T-helper 1 cell treated with Interleukin-12 subunit alpha and Interleukin-12 subunit beta and Interleukin-4 antibody, amounts not matched to agents 30 μg/mL and 1 μg/mL, for 36 hours (primary cell): ENCODE measurements around the gene TGFBR3L.
A peak's percentile ranks its signal among the peaks of the same experiment; 100 is the strongest.

Experiments
- H3K27ac Mint-ChIP-seq: one replicate; pipeline ENCODE4 v1.8.0; 2021; ENCODE audit warnings: mild to moderate bottlenecking, mixed read lengths
- H3K27me3 Mint-ChIP-seq: one replicate; pipeline ENCODE4 v1.8.0; 2021; ENCODE audit warnings: low read depth, mixed read lengths
- H3K36me3 Mint-ChIP-seq: one replicate; pipeline ENCODE4 v1.8.0; 2021; ENCODE audit warnings: low read depth, mixed read lengths
- H3K4me1 Mint-ChIP-seq: one replicate; pipeline ENCODE4 v1.8.0; 2021; ENCODE audit warnings: low read depth, mixed read lengths
- H3K4me3 Mint-ChIP-seq: one replicate; pipeline ENCODE4 v1.8.0; 2021; ENCODE audit warnings: mild to moderate bottlenecking, moderate library complexity, mixed read lengths
- H3K9me3 Mint-ChIP-seq: one replicate; pipeline ENCODE4 v1.8.0; 2021; ENCODE audit warnings: mixed read lengths

Gene TGFBR3L

GRCh38 chr19:7914598-7915045 lies at the start of gene TGFBR3L:
Gene TGFBR3L (plus strand): TSS chr19:7914830.
- no peak within 1 kb of the TSS for H3K27ac Mint-ChIP-seq
- H3K4me1 Mint-ChIP-seq: peaks cover 11% of the 10 kb centered on the region
- peaks cover 12% of the 10 kb centered on the region for H3K36me3 Mint-ChIP-seq
- H3K9me3 Mint-ChIP-seq: no peaks in the 10 kb centered on the region
- H3K4me3 Mint-ChIP-seq: peak within 1 kb of the TSS; percentile 57
- H3K27me3 Mint-ChIP-seq: peaks cover 24% of the 10 kb centered on the region

GRCh38 chr19:7865262-7865911 lies 49.2 kb upstream of the TGFBR3L start:
- Mint-ChIP-seq H3K4me3 (peak overlapping the region; percentile 67), H3K27me3 (peaks cover 44% of the 10 kb centered on the region)

GRCh38 chr19:7866399-7867091 lies 48.1 kb upstream of the TGFBR3L start:
- no peaks in the 10 kb centered on the region for H3K9me3 Mint-ChIP-seq
- peaks cover 47% of the 10 kb centered on the region for H3K27me3 Mint-ChIP-seq
- no peak overlapping the region for H3K4me3 Mint-ChIP-seq
- H3K27ac Mint-ChIP-seq: no peak overlapping the region
- H3K36me3 Mint-ChIP-seq: peaks cover 2% of the 10 kb centered on the region
- H3K4me1 Mint-ChIP-seq: peaks cover 20% of the 10 kb centered on the region

More at GRCh38 chr19:7865262-7865911, 49.2 kb upstream of the TGFBR3L start:
- Mint-ChIP-seq H3K9me3 (no peaks in the 10 kb centered on the region), H3K36me3 (no peaks in the 10 kb centered on the region), H3K4me1 (peaks cover 12% of the 10 kb centered on the region), H3K27ac (peak overlapping the region; percentile 63)

DNA sequence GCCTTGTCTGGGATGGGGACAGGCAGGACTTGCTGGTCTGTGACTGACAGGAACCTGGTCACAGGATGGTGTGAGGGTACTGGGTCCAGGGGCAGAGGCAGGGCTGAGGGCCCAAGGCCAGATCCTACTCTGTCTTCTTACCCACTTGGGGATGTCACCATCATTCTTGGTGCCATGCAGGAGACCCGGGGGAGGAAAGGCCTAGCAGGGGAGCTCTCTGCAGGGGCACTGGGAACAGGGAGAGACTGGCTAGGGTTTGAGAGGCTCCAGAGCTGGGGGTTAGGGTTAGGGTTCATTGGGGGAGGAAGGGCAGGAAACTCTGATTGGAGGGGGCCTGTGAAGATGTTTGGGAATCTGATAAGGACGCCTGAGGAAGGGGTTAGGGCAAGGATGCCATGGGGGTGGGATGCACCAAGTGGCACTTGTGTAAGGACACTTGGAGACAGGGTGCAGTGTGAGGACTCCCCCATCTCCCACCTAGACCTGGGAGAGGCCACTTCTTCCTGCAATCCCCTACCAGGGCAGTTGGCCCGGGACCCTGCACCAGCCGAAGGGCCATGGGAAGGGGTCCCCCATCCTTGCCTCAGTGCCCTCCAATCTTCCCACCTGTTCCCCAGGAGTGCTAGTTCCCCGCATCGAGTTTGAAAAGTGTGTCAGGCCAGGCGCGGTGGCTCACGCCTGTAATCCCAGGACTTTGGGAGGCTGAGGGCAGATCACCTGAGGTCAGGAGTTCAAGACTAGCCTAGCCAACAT lies 47.4 kb upstream of the TGFBR3L start:
- Mint-ChIP-seq H3K27ac (no peak overlapping the region), H3K9me3 (no peaks in the 10 kb centered on the region), H3K36me3 (peaks cover 2% of the 10 kb centered on the region), H3K4me3 (no peak overlapping the region), H3K4me1 (peaks cover 27% of the 10 kb centered on the region), H3K27me3 (peaks cover 54% of the 10 kb centered on the region)

GRCh38 chr19:7868326-7868670 lies 46.3 kb upstream of the TGFBR3L start:
- Mint-ChIP-seq H3K27ac (no peak overlapping the region), H3K4me3 (no peak overlapping the region), H3K36me3 (peaks cover 2% of the 10 kb centered on the region), H3K27me3 (peaks cover 60% of the 10 kb centered on the region), H3K4me1 (peaks cover 27% of the 10 kb centered on the region), H3K9me3 (no peaks in the 10 kb centered on the region)

GRCh38 chr19:7868671-7869452 lies 45.8 kb upstream of the TGFBR3L start:
- Mint-ChIP-seq H3K27me3 (peaks cover 59% of the 10 kb centered on the region), H3K4me1 (peaks cover 27% of the 10 kb centered on the region), H3K27ac (no peak overlapping the region)

DNA sequence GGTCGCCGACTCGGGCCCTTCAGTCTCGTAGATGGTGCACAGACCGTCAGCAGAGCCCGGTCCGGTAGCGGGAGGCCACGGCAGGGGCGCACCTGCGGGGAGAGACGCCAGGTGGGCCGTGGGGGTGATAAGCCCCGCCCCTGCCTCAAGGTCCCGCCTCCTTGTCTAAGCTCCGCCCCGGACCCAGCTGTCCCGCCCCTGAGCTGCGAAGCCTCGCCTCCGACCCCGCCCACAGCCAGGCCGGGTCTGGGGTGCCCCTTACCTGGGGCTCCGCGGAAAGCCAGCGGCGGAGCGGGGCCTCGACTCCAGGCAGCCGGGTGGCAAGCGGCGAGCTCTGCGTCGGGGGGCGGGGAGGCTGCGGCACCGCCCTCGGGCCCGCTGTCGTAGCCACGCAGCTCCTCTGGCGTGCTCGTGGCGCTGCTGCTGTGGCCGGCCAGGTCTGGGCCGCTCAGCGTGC lies 45.1 kb upstream of the TGFBR3L start:
- peaks cover 2% of the 10 kb centered on the region for H3K36me3 Mint-ChIP-seq
- H3K4me1 Mint-ChIP-seq: peaks cover 27% of the 10 kb centered on the region
- H3K9me3 Mint-ChIP-seq: no peaks in the 10 kb centered on the region
- H3K27ac Mint-ChIP-seq: no peak overlapping the region
- peak overlapping the region; percentile 61 for H3K4me3 Mint-ChIP-seq
- H3K27me3 Mint-ChIP-seq: peaks cover 56% of the 10 kb centered on the region

More at GRCh38 chr19:7868671-7869452, 45.8 kb upstream of the TGFBR3L start:
- Mint-ChIP-seq H3K9me3 (no peaks in the 10 kb centered on the region), H3K4me3 (peak overlapping the region; percentile 65), H3K36me3 (peaks cover 2% of the 10 kb centered on the region)

- Mint-ChIP-seq H3K36me3 (peaks cover 2% of the 10 kb centered on the region), H3K4me1 (peaks cover 28% of the 10 kb centered on the region), H3K9me3 (no peaks in the 10 kb centered on the region), H3K4me3 (peak overlapping the region; percentile 54), H3K27me3 (peaks cover 56% of the 10 kb centered on the region), H3K27ac (no peak overlapping the region)
Measured at GRCh38 chr19:7869910-7870511, 44.6 kb upstream of the TGFBR3L start.

DNA sequence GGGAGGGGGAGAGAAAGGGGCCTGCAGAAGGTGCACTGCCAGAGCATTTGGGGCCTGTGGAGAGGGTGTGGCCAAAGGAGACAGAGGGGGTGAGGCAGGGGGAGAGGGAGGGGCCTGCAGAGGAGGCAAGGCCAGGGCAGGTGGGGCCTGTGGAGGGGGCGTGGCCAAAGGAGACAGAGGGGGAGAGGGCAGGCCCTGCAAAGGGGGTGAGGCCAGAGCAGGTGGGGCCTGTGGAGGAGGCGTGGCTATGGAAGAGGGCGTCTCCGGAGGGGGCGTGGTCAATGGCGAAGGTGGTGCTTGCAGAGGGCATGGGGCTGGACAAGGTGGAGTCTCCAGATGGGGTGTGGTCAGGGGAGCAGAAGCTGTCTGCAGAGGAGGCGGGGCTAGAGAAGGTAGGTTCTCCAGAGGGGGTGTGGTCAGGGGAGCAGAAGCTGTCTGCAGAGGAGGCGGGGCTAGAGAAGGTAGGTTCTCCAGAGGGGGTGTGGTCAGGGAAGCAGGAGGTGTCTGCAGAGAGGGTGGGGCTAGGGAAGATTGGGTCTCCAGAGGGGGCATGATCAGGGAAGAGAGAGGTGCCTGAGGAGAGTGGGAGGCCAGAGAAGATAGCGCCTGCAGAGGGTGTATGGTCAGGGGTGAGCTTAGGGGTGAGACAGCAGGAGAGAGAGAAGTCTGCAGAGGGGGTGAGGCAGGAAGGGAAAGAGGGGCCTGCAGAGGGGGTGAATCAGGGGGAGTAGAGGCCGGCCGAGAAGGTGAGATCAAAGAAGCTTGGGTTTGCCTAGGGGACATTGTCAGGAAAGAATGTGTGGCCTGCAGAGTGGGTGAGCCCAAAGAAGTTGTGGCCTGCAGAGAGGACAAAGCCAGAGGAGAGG lies 43.8 kb upstream of the TGFBR3L start:
- Mint-ChIP-seq H3K36me3 (peaks cover 2% of the 10 kb centered on the region), H3K4me3 (peak overlapping the region; percentile 60), H3K27me3 (peaks cover 56% of the 10 kb centered on the region), H3K27ac (no peak overlapping the region), H3K4me1 (peaks cover 23% of the 10 kb centered on the region), H3K9me3 (no peaks in the 10 kb centered on the region)

DNA sequence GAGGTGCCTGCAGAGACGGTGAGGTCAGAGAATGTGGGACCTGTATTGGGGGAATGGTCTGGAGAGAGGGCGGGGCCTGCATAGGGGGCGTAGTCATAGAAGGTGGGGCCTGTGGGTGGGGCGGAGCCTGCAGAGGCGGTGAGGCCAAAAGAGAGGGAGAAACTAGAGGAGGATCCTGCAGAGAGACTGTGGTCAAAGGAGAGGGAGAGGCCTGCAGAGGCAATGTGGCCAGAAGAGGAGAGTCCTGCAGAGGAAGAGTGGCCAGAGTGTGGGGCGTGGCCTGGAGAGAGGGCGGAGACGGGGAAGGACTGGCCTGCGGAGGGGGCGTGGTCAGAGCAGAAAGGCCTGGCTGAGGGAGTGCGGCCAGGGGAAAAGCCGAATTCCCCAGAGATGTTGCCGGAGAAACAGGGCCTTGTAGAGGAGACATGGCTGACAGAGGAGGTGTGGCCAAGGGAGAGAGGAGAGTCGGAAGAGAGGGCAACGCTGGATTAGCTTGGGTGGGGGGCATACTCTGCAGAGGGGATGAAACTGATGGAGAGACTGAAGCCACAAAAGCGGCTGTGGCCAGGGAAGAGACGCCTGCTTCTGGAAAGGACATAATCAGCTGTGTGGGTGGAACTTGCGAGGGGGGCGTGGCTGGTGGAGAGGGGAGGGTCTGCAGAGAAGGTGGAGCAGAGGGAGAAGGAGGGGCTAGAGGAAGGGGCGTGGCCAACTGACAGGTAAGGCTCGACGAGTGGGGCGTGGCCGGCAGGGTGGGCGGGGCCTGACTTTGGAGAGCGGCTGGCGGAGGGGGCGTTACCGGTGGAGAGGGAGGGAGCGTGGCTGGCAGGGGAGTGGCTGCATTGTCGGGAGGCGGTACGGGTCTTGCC lies 43.0 kb upstream of the TGFBR3L start:
- Mint-ChIP-seq H3K27me3 (peaks cover 60% of the 10 kb centered on the region), H3K36me3 (peaks cover 2% of the 10 kb centered on the region), H3K4me3 (peak overlapping the region; percentile 60), H3K27ac (peak overlapping the region; percentile 20), H3K4me1 (peaks cover 23% of the 10 kb centered on the region), H3K9me3 (no peaks in the 10 kb centered on the region)

GRCh38 chr19:7872306-7873204 lies 42.1 kb upstream of the TGFBR3L start:
- no peaks in the 10 kb centered on the region for H3K9me3 Mint-ChIP-seq
- peak overlapping the region; percentile 20 for H3K27ac Mint-ChIP-seq
- H3K27me3 Mint-ChIP-seq: peaks cover 51% of the 10 kb centered on the region
- H3K4me3 Mint-ChIP-seq: peak overlapping the region; percentile 60
- peaks cover 23% of the 10 kb centered on the region for H3K4me1 Mint-ChIP-seq
- peaks cover 2% of the 10 kb centered on the region for H3K36me3 Mint-ChIP-seq
